Neural cell (in vitro differentiated cells): Measurements from ENCODE around the gene PNLIPRP2.

Experiments
- TF ChIP-seq, protein P1 (sequence below): IDR thresholded peaks from 2 replicates; pipeline ENCODE4 v1.6.1; 2012; ENCODE audit warnings: borderline replicate concordance
- TF ChIP-seq, protein P2 (sequence below): fragments of 450-650 bp; IDR thresholded peaks from 2 replicates; pipeline ENCODE4 v1.5.1; 2014; ENCODE audit warnings: antibody characterized with exemption, mild to moderate bottlenecking, moderate library complexity; ENCODE audit not compliant: poor library complexity, severe bottlenecking

DNA sequence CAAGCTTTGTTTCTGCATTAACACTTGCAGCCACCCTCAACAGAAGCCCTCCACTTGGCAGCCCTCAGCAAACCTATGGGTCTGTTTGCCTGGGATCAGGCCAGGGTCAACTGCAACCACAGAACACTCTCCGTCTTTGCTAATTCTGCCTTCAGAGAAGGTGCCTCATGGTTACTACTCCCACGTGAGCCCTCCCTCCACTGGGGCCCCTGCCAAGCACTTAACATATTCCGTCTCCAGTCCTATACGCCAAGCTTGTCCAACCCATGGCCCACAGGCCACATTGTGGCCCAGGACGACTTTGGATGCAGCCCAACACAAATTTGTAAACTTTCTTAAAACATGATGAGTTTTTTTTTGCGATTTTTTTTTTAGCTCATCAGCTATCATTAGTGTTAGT, 66.9 kb downstream of the PNLIPRP2 start:
- TF ChIP-seq, protein P1, sequence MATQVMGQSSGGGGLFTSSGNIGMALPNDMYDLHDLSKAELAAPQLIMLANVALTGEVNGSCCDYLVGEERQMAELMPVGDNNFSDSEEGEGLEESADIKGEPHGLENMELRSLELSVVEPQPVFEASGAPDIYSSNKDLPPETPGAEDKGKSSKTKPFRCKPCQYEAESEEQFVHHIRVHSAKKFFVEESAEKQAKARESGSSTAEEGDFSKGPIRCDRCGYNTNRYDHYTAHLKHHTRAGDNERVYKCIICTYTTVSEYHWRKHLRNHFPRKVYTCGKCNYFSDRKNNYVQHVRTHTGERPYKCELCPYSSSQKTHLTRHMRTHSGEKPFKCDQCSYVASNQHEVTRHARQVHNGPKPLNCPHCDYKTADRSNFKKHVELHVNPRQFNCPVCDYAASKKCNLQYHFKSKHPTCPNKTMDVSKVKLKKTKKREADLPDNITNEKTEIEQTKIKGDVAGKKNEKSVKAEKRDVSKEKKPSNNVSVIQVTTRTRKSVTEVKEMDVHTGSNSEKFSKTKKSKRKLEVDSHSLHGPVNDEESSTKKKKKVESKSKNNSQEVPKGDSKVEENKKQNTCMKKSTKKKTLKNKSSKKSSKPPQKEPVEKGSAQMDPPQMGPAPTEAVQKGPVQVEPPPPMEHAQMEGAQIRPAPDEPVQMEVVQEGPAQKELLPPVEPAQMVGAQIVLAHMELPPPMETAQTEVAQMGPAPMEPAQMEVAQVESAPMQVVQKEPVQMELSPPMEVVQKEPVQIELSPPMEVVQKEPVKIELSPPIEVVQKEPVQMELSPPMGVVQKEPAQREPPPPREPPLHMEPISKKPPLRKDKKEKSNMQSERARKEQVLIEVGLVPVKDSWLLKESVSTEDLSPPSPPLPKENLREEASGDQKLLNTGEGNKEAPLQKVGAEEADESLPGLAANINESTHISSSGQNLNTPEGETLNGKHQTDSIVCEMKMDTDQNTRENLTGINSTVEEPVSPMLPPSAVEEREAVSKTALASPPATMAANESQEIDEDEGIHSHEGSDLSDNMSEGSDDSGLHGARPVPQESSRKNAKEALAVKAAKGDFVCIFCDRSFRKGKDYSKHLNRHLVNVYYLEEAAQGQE: no peak
- TF ChIP-seq, protein P2, sequence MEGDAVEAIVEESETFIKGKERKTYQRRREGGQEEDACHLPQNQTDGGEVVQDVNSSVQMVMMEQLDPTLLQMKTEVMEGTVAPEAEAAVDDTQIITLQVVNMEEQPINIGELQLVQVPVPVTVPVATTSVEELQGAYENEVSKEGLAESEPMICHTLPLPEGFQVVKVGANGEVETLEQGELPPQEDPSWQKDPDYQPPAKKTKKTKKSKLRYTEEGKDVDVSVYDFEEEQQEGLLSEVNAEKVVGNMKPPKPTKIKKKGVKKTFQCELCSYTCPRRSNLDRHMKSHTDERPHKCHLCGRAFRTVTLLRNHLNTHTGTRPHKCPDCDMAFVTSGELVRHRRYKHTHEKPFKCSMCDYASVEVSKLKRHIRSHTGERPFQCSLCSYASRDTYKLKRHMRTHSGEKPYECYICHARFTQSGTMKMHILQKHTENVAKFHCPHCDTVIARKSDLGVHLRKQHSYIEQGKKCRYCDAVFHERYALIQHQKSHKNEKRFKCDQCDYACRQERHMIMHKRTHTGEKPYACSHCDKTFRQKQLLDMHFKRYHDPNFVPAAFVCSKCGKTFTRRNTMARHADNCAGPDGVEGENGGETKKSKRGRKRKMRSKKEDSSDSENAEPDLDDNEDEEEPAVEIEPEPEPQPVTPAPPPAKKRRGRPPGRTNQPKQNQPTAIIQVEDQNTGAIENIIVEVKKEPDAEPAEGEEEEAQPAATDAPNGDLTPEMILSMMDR: no peak
